ENCODE data around the gene SIRT5. TPM values are rescaled to one million over a fixed set of nuclear protein-coding genes. Genes with fewer than 3 reads are reported as not detected.

SIRT5 gene
- total RNA-seq (2014; rRNA removed; shearing (Covaris generic)), result 15.0 and 27.1 TPM in 2 replicates

DNA sequence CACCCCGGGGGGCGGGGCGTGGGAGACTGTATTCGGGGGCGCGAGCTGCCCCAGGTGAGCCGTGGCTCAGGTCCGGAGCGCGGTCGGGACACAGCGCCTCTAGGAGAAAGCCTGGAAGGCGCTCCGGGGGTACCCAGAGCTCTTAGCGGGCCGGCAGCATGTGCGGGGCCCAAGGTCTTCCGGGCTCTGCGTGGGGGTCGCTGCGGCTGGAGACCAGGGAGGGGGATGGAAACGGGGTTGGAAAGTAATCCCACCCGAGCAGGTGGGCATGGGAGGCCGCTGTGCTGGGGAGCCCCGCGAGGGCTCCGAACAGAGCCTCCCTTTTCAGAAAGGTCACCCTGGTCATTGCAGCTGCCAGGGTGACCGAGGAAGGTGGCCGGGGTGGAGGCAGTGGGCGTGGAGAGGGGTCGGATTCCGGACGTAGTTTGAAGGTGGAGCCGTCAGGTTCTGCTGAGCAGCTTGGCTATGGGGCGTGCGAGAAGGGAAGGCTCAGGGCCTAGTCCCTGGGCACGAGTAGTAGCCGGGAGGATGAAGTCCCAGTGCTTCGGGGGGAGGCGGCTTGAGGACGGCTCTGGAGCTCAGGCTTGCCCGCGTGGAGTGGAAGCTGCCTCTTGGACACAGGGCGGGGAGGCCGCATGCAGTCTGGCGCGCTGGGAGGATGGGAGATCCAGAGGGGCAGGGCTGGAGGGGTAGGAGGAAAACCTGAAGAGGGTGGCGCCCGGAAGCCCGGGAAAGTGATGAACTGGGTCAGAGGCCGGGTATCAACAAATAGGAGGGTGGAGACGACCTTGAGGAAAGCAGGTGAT, at the start of gene SIRT5:
Gene SIRT5 (plus strand): TSS at position 31 of the 806 bp plus-strand sequence. CDS start 9,510 bp downstream, outside the sequence.
- DNase-seq (ENCODE audit: low read depth), result peak; percentile 93

DNA sequence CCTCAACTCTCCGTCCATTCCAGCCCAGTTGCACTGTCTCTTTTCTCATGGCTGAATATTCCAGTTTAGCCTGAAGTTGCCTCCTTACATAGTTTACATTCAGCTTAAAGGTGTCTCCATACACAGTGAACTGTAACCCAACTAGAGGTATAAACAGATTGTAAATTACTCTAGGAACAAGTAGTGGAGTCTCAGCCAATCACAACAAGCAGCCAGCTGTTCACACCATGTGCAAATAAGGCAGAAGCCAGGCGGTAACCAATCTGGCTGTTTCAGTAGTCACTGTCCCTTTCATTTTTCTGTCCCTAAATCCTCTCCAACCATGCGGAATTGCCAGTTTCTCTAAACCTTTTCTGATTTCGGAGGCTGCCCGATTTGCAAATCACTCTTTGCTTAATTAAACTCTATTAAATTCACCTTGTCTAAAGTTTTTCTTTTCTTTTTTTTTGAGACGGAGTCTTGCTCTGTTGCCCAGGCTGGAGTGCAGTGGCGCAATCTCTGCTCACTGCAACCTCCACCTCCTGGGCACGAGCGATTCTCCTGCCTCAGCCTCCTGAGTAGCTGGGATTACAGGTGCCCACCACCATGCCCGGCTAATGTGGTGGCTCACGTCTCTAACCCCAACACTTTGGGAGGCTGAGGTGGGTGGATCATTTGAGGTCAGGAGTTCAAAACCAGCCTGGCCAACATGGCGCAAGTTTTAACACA, 49.4 kb upstream of the SIRT5 start:
- no peak for DNase-seq (ENCODE audit: low read depth)

DNA sequence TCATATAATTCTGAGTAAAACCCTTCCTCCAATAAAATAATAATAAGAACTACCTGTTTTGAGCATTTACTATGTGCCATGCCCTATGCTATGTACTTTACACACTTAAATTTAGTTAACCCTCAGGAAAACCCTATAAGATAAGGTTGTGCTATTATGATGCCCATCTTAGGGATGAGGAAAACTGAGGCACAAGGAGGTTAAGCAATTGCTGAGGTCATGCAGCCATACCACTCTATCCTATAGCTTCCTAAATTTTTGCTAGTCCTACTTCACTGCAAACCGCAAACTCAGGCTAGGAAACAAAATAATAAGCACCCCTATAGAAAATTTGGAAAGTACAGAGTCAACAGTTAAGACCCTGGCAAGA, 48.1 kb upstream of the SIRT5 start:
- no peak for DNase-seq (ENCODE audit: low read depth)

- peak; percentile 37 for DNase-seq (ENCODE audit: low read depth)
These were observed 47.4 kb upstream of the SIRT5 start for GRCh38 chr6:13526727-13527670.

GRCh38 chr6:13527671-13528056, 46.7 kb upstream of the SIRT5 start:
- DNase-seq (ENCODE audit: low read depth), result no peak

DNA sequence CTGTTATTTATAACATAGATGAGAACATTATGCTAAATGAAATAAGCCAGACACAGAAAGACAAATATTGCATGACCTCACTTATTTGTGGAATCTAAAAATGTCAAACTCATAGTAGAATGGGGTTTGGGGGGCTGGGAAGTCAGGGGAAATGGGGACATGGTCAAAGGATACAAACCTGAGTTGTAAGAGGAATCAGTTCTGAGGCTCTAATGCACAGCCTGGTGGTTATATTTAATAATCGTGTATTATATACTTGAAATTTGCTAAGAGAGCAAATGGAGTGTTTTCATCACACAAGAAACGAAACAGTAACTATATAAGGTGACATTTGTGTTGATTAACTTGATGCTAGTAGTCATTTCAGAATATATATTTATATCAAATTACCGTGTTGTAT, 46.2 kb upstream of the SIRT5 start:
- no peak for DNase-seq (ENCODE audit: low read depth)

DNA sequence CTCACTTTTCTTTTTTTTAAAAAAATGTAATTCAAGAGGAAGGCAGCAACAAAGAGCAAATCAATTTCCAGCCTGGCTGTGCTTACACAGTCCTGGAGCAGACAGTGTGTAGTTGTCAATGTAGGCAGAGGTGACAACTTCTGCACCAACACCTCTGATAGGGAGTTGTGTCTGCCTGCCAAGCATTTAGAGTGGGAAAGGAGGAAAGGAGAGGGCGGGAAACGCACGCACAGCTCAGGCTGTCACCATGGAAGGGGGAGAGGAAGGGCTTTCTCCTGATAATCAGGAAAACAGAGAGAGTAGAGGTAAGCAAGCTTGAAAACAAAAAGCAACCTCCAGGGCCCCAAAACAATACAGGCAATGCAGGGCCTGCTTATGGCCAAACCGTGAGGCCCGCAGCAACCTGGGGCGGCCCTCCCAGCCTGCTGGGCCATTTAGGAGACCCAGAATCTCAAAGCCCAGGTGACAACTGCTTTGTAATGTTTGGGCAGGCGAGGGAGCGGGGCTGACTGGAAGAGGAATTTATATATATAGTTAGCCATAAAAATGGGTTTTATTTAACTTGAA, 45.5 kb upstream of the SIRT5 start:
- DNase-seq (ENCODE audit: low read depth), result no peak

DNA sequence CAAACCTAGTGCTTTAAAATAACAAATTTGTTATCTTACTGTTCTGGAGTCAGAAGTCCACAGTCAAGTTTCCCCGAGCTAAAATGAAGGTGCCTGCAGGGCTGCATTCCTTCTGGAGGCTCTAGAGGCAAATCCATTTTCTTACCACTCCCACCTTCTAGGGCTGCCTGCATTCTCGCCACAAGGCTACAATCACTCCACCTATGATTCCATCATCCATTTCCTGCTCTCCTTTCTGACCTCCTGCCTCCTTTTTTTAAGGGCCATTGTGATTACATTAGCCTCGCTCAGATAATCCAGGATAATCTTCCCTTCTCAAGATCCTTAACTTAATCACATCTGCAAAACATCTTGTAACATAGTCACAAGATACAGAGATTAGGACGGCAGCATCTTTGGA, 42.4 kb upstream of the SIRT5 start:
- no peak for DNase-seq (ENCODE audit: low read depth)

- no peak for DNase-seq (ENCODE audit: low read depth)
These were observed 39.9 kb upstream of the SIRT5 start for GRCh38 chr6:13534536-13534935.

DNA sequence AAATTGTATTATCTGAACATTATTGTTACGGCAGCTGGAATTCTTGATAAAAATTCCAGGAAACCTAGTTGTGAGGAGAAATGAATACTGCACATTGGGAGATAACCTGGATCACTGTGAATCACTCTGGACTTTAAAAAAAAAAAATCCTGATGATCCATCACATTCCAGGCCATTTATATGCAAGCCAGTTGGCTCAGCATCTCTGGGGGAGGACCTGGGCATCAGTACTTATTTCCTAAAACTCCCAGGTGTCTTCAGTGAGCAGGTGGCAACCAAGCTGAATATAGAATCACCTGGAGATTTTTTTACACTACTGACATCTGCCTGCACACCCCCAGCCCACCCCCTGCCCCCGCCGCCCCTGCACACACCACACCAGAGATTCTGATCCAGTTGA, 39.1 kb upstream of the SIRT5 start:
- DNase-seq (ENCODE audit: low read depth), result no peak

GRCh38 chr6:13536796-13537526, 37.4 kb upstream of the SIRT5 start:
- no peak for DNase-seq (ENCODE audit: low read depth)

GRCh38 chr6:13537527-13537897, 36.9 kb upstream of the SIRT5 start:
- no peak for DNase-seq (ENCODE audit: low read depth)

- DNase-seq (ENCODE audit: low read depth), result peak; percentile 60
These were observed 36.3 kb upstream of the SIRT5 start for GRCh38 chr6:13538084-13538483.

DNA sequence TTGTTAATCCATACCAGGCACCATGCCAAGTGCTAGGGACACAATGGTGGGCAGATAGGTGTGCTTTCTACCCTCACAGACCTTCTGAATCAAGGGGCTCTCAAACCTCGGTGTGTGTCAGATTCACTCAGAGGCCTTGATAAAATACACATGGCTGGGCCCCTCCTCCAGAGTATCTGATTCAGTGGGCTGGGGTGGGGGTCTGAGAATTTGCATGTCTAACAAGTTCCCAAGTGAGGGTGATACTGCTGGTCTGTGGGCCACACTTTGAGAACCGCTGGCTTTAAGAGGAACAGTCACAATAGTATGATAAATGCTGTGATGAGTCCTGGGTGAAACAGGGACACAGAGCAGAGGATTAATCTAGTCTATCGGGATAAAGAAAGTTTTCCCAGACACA, 35.8 kb upstream of the SIRT5 start:
- DNase-seq (ENCODE audit: low read depth), result no peak

DNA sequence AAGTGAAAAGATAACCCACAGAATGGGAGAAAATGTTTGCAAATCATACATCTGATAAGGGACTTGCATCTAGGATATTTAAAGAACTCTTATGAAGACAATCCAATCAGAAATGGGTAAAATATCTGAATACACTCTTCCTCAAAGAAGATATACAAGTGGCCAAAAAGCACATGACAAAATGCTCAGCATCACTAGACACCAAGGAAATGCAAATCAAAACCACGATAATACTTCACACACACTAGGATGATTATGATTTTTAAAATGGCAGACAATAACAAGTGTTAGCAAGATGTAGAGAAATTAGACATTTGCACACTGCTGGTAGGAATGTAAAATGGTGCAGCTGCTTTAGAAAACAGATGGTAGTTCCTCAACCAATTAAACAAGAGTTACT, 34.8 kb upstream of the SIRT5 start:
- DNase-seq (ENCODE audit: low read depth), result no peak

GRCh38 chr6:13541496-13541895, 32.9 kb upstream of the SIRT5 start:
- DNase-seq (ENCODE audit: low read depth), result no peak

GRCh38 chr6:13544454-13545186, 29.8 kb upstream of the SIRT5 start:
- DNase-seq (ENCODE audit: low read depth), result no peak

- no peak for DNase-seq (ENCODE audit: low read depth)
These were observed 28.5 kb upstream of the SIRT5 start for GRCh38 chr6:13545885-13546284.

DNA sequence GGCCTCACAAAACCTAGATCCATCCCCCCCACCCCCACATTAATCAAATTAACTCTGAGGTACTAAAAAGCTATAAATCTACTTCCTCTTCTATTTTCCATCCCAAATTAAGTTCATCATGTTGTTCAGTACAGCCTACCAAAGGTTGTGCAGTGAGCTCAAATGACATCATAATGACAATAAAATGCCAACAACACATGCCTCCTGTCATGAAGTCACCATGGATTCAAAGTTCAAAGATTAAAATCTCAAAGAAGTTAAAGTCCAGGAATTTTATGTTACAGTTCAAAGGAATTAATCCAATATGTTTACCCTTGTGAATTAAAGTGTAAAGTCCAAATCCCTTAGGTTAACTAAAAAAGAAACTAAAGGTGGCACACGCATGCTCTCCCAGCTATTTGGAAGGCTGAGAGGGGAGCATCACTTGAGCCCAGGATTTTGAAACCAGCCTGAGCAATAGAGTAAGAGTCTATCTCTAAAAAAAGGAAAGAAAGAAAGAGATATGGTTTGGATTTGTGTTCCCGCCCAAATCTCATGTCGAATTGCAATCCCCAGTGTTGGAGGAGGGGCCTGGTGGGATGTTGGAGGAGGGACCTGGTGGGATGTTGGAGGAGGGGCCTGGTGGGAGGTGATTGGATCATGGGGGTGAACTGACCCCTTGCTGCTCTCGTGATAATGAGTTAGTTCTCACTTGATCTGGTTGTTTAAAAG, 25.7 kb upstream of the SIRT5 start:
- DNase-seq (ENCODE audit: low read depth), result no peak

GRCh38 chr6:13550656-13551055, 23.7 kb upstream of the SIRT5 start:
- DNase-seq (ENCODE audit: low read depth), result no peak
